Measurements from ENCODE around the gene RBM11.

- TF ChIP-seq CTCF (IDR thresholded peaks at IDR 0.05; ENCODE audit: poor library complexity) (no peak), EZH2phosphoT487 (IDR thresholded peaks at IDR 0.05; ENCODE audit: low read depth, severe bottlenecking, unreplicated experiment) (no peak), EZH2 (IDR thresholded peaks at IDR 0.05; ENCODE audit: borderline replicate concordance) (no peak)
These were observed 29.8 kb downstream of the RBM11 start for GRCh38 chr21:14245711-14246110.
